ENCODE results near the gene PRCD.
A peak's percentile ranks its signal among the peaks of the same experiment; 100 is the strongest.

The PRCD gene

GRCh38 chr17:76570877-76571471 is 31.1 kb downstream of the PRCD start:
- no peak for DNase-seq (ENCODE audit: low read depth in 2 of 2)

- no peak for DNase-seq (ENCODE audit: low read depth in 2 of 2)
These were observed 32.5 kb downstream of the PRCD start for GRCh38 chr17:76572201-76572910.

GRCh38 chr17:76573096-76573495 is 33.3 kb downstream of the PRCD start:
- no peak for DNase-seq (ENCODE audit: low read depth in 2 of 2)

- no peak for DNase-seq (ENCODE audit: low read depth in 2 of 2)
These were observed 34.3 kb downstream of the PRCD start for GRCh38 chr17:76574166-76574565.

- no peak for DNase-seq (ENCODE audit: low read depth in 2 of 2)
These were observed 35.7 kb downstream of the PRCD start for GRCh38 chr17:76575570-76575969.

GRCh38 chr17:76576189-76576588 is 36.3 kb downstream of the PRCD start:
- DNase-seq (ENCODE audit: low read depth in 2 of 2): no peak

- DNase-seq (ENCODE audit: low read depth in 2 of 2): no peak
These were observed 38.0 kb downstream of the PRCD start for GRCh38 chr17:76577876-76578275.

- DNase-seq (ENCODE audit: low read depth in 2 of 2): no peak
These were observed 38.5 kb downstream of the PRCD start for GRCh38 chr17:76578376-76578775.

GRCh38 chr17:76579281-76579680 is 39.4 kb downstream of the PRCD start:
- DNase-seq (ENCODE audit: low read depth in 2 of 2): no peak

- DNase-seq (ENCODE audit: low read depth in 2 of 2): no peak
These were observed 41.7 kb downstream of the PRCD start for GRCh38 chr17:76581515-76581914.

- no peak for DNase-seq (ENCODE audit: low read depth in 2 of 2)
These were observed 42.8 kb downstream of the PRCD start for GRCh38 chr17:76582660-76583059.

- DNase-seq (ENCODE audit: low read depth in 2 of 2): no peak
These were observed 44.7 kb downstream of the PRCD start for GRCh38 chr17:76584427-76585032.

- DNase-seq (ENCODE audit: low read depth in 2 of 2): no peak
These were observed 45.3 kb downstream of the PRCD start for GRCh38 chr17:76585033-76585648.

- peak in 1 of 2 donors; percentile 22 for DNase-seq (ENCODE audit: low read depth in 2 of 2)
These were observed 46.1 kb downstream of the PRCD start, which contains the start of gene ST6GALNAC2 for GRCh38 chr17:76585649-76586593. Gene ST6GALNAC2 (minus strand): TSS chr17:76585860. CDS start chr17:76585808, 52 bp downstream.

- DNase-seq (ENCODE audit: low read depth in 2 of 2): no peak
These were observed 47.1 kb downstream of the PRCD start for GRCh38 chr17:76586741-76587487.

GRCh38 chr17:76588182-76588581 is 48.3 kb downstream of the PRCD start:
- DNase-seq (ENCODE audit: low read depth in 2 of 2): no peak

- DNase-seq (ENCODE audit: low read depth in 2 of 2): no peak
These were observed 53.6 kb downstream of the PRCD start for GRCh38 chr17:76593384-76593826.

GRCh38 chr17:76593959-76594358 is 54.1 kb downstream of the PRCD start:
- DNase-seq (ENCODE audit: low read depth in 2 of 2): no peak

- DNase-seq (ENCODE audit: low read depth in 2 of 2): no peak
These were observed 54.8 kb downstream of the PRCD start for GRCh38 chr17:76594690-76595089.

Data from stimulated activated CD4-positive, alpha-beta T cell treated with anti-CD3 and anti-CD28 coated beads, Interleukin-4, amount 100 ng/mL, for 48 hours (primary cell).